Measurements from ENCODE around the gene SH2D5. TPM values are rescaled to one million over a fixed set of nuclear protein-coding genes. Genes with fewer than 3 reads are reported as not detected.
A peak's percentile ranks its signal among the peaks of the same experiment; 100 is the strongest.

SH2D5 gene
- total RNA-seq, 1 experiment from 2014 or later: 1.1 TPM

GRCh38 chr1:20735581-20736111 is 3.1 kb upstream of the SH2D5 start:
- Histone ChIP-seq H3K27me3 (replicated peaks; ENCODE audit: insufficient read depth, low read depth, low read length, poor library complexity) (peaks cover 5% of the 10 kb centered on the region), H3K9me3 (ENCODE audit: low read depth, low read length, poor library complexity, severe bottlenecking) (no peaks in the 10 kb centered on the region), H3K27ac (ENCODE audit: low read depth, low read length, poor library complexity, severe bottlenecking) (no peak overlapping the region), H3K4me1 (ENCODE audit: insufficient read depth, low read length, poor library complexity, severe bottlenecking) (peaks cover 12% of the 10 kb centered on the region), H3K36me3 (ENCODE audit: insufficient read depth, low read length, poor library complexity, severe bottlenecking) (peaks cover 30% of the 10 kb centered on the region), H3K4me3 (ENCODE audit: low read depth, low read length, poor library complexity, severe bottlenecking) (no peak overlapping the region)
- ChIA-PET POLR2A (ENCODE audit: low non-redundant PET) (no interaction called here), CTCF (no interaction called here)
- no TSS peak for BruUV-seq (replicated peaks)
- no peak for TF ChIP-seq EZH2 (IDR thresholded peaks at IDR 0.05; ENCODE audit: borderline replicate concordance, low read depth, low read length, poor library complexity, severe bottlenecking)
- no peak for TF ChIP-seq CTCF (conservative IDR thresholded peaks at IDR 0.05; ENCODE audit: low read depth, low read length)
- intact Hi-C loops (cut with micrococcal nuclease; ENCODE audit: unreplicated experiment): no loop called here
- DNase-seq (ENCODE audit: low spot score): no peak

- BruUV-seq (replicated peaks): no TSS peak
- peaks cover 5% of the 10 kb centered on the region for H3K27me3 ChIP-seq (replicated peaks; ENCODE audit: insufficient read depth, low read depth, low read length, poor library complexity)
- H3K4me3 ChIP-seq (ENCODE audit: low read depth, low read length, poor library complexity, severe bottlenecking): peak overlapping the region; percentile 47
- H3K27ac ChIP-seq (ENCODE audit: low read depth, low read length, poor library complexity, severe bottlenecking): no peak overlapping the region
- DNase-seq (ENCODE audit: low spot score): no peak
- ChIA-PET POLR2A (ENCODE audit: low non-redundant PET) (no interaction called here), CTCF (no interaction called here)
- no peaks in the 10 kb centered on the region for H3K9me3 ChIP-seq (ENCODE audit: low read depth, low read length, poor library complexity, severe bottlenecking)
- TF ChIP-seq CTCF (conservative IDR thresholded peaks at IDR 0.05; ENCODE audit: low read depth, low read length) (peak; percentile 4; the same call in 1 of the 2 replicates), EZH2 (IDR thresholded peaks at IDR 0.05; ENCODE audit: borderline replicate concordance, low read depth, low read length, poor library complexity, severe bottlenecking) (no peak)
- peaks cover 12% of the 10 kb centered on the region for H3K4me1 ChIP-seq (ENCODE audit: insufficient read depth, low read length, poor library complexity, severe bottlenecking)
- peaks cover 12% of the 10 kb centered on the region for H3K36me3 ChIP-seq (ENCODE audit: insufficient read depth, low read length, poor library complexity, severe bottlenecking)
- intact Hi-C loops (cut with micrococcal nuclease; ENCODE audit: unreplicated experiment): loop anchor here (2.0 kb wide), 1 partner anchor 37 kb away; no protein-coding TSS in a partner anchor
Observed at GRCh38 chr1:20733360-20733975, 965 bp upstream of the SH2D5 start.

- Histone ChIP-seq H3K36me3 (ENCODE audit: insufficient read depth, low read length, poor library complexity, severe bottlenecking) (no peaks in the 10 kb centered on the region), H3K27me3 (replicated peaks; ENCODE audit: insufficient read depth, low read depth, low read length, poor library complexity) (peaks cover 5% of the 10 kb centered on the region), H3K27ac (ENCODE audit: low read depth, low read length, poor library complexity, severe bottlenecking) (no peak overlapping the region), H3K9me3 (ENCODE audit: low read depth, low read length, poor library complexity, severe bottlenecking) (no peaks in the 10 kb centered on the region), H3K4me3 (ENCODE audit: low read depth, low read length, poor library complexity, severe bottlenecking) (peak overlapping the region; percentile 47), H3K4me1 (ENCODE audit: insufficient read depth, low read length, poor library complexity, severe bottlenecking) (peaks cover 12% of the 10 kb centered on the region)
- TF ChIP-seq EZH2 (IDR thresholded peaks at IDR 0.05; ENCODE audit: borderline replicate concordance, low read depth, low read length, poor library complexity, severe bottlenecking) (no peak), CTCF (conservative IDR thresholded peaks at IDR 0.05; ENCODE audit: low read depth, low read length) (no peak)
- peak; percentile 86 for DNase-seq (ENCODE audit: low spot score)
- POLR2A ChIA-PET (ENCODE audit: low non-redundant PET): interaction anchor here (0.6 kb wide), 1 partner anchor 54 kb away, joined by 3 read pairs; no protein-coding TSS in a partner anchor
- intact Hi-C loops (cut with micrococcal nuclease; ENCODE audit: unreplicated experiment): loop anchor here (2.0 kb wide), 1 partner anchor 35 kb away; no protein-coding TSS in a partner anchor
- CTCF ChIA-PET: interaction anchor here (1.0 kb wide), 1 partner anchor 35 kb away, joined by 3 read pairs; no protein-coding TSS in a partner anchor
- BruUV-seq (replicated peaks): no TSS peak
Observed at GRCh38 chr1:20732071-20732587, 374 bp downstream of the SH2D5 start.

Measured in A673 (cell line).